GM18517 (cell line): ENCODE measurements around the gene TNNI2.

Experiments used
- ATAC-seq: cut with Tn5 transposase; IDR thresholded peaks from one replicate; pipeline ENCODE4 v1.9.1; 2021; ENCODE audit warnings: mild to moderate bottlenecking, moderate library complexity; ENCODE audit not compliant: unreplicated experiment

TNNI2 gene

DNA sequence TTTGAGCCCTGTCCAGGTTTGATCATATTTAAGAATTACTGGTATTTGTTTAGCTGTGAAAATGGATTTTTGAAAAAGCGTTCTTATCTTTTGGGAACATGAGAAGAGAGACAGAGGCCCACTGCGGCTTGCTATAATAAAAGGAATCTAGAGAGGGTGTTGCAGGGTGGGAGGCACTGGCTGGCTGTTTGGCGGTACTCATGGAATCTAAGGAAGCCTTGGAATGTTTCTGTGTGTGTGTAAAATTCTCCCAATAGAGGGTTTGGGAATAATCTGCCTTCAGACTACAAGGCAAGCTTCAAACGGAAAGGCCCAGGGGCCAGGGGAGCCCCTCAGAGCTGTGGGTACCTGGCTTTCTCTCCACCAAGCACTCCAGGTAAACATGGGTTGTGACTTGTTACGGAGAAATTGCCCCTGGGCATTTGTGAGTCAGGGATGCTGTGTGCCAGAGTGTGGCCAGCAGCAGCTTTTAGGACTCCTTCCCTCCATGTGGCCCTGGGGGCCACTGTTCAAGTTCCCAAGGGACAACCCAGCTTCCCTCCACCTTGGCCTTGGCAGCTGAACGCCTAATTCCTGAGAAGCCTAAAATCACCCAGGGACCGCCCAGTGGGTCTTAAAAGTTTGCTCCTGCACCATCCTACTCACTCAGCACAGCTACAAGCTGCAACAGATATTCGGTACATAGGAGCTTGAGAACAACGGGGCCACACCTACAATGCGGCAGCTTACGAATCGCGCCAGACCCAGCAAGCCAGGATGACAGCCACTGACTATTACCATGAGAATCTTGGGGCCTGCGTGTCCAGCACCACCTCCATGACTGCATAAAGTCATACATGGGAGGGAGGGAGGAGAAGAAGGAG is 18.1 kb upstream of the TNNI2 start:
- no peak for ATAC-seq

DNA sequence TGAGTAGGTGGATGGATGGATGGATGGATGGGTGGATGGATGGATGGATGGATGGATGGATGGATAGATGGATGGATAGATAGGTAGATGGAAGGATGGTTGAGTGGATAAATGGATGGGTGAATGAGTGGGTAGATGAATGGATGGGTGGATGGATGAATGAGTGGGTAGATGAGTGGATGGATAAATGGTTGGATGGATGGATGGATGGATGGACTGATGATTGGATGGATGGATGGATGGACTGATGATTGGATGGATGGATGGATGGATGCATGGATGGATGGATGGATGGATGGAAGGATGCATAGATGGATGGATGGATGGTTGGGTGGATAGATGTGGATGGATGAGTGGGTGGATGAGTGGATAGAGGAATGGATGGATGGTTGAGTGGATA is 17.2 kb upstream of the TNNI2 start:
- ATAC-seq = no peak

DNA sequence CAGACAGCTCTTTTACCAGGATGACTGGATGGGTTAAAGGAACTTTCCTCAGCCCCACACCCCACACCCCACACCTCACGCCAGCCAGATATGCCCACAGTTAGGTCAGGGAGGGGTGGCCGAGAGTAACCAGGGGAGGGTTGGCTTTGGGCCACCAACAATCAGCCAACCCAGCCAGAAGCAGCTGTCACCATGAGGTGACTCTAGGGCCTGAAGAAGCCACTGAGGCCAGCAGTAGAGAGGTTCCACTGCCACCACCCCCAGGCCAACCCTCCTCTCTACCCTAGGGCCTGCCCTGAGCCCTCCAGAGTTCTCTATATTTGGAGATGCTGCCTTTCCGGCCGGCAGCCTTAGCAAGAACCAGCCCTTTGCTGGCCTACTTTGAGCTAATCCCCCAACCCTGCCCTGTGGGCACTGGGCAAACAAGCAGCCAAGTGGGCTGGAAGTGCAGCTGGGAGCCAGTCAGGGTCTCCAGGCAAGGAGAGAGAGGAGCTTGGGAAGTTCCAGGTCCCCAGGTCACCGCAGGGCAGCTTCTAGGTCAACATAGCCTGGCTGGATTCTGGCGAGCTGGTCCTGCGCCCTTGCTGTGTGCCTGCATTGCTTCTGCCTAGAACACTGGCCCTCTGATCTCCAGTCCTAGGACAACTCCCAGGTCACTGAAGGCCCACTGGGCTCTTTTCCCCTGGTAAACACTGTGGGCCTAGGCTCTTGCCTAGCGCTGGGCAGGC is 16.0 kb upstream of the TNNI2 start:
- ATAC-seq = no peak

DNA sequence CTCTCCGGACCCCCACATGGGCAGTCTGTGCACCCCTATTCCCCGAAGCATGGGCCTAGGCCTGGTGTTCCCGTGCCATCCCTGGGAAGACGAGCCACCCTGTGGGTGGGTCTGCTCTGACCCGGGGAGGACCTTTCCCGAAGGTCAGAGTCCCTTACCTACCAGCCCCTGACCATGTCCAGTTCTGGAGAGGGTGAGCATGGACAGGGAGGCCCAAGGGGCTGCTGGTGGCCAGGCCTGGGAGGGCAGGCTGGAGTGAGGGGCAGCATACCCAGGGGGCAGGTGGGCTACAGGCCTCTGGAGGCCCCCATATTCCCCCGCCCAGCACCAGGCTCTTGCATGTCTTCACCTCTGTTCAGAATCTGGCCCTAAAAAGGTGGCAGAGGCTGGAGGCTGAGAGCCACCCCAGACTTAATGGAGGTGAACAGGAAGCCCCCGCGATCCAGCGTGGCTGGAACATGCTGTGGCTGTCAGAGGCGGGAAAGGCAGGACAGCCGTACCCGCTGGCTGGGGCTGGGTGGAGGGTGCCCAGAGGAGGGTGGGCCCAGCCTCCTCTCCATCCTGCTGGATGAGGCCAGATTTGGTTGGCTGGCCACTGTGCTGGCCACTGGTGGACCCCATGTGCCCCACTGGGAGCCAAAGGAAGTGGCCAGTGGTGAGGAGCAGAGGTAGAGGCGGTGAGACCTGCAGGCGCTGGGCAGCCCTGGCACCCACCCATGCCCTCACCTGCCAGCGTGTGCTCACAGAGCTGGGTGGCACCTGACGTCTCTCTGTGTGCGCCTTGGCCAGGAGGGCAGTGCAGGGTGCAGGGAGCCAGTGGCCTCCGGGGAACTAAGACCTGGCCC is 15.2 kb upstream of the TNNI2 start:
- ATAC-seq = no peak

DNA sequence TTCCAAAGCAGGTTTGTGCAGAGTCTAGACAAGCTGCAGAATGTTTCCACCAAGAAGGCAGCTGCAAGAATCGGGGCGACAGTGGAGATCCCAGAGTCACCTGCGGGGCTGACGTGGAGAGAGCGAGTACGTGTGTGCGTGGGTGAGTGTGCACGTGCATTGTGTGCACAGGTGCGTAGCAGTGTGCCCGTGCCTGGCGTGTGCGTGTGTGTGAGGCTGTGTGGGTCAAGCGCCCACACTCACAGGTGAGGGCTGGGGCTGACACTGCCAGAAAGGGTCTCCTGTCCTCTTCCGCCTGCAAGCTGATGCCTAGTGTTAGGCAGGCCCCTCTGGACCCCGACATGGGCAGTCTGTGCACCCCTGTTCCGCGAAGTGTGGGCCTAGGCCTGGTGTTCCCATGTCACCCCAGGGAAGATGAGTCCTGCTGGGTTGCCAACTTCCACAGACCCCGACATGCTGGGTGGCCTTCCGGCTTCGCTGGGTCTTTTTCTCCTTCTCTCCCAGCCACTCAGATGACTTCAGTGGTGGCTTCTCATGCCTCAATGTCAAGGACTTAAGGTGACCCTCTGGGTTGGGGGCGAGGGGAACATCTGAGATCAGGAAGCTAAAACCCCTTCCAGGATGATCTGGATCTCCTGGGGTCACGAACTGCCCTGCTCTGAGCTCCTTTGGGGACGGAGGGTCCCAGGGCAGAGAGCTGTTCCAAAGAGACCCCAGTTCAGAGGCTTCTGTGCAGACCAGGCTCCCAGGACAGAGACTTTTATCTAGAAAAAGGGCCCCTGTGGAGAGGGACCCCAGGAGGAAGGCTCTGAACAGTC is 14.4 kb upstream of the TNNI2 start:
- ATAC-seq = no peak

DNA sequence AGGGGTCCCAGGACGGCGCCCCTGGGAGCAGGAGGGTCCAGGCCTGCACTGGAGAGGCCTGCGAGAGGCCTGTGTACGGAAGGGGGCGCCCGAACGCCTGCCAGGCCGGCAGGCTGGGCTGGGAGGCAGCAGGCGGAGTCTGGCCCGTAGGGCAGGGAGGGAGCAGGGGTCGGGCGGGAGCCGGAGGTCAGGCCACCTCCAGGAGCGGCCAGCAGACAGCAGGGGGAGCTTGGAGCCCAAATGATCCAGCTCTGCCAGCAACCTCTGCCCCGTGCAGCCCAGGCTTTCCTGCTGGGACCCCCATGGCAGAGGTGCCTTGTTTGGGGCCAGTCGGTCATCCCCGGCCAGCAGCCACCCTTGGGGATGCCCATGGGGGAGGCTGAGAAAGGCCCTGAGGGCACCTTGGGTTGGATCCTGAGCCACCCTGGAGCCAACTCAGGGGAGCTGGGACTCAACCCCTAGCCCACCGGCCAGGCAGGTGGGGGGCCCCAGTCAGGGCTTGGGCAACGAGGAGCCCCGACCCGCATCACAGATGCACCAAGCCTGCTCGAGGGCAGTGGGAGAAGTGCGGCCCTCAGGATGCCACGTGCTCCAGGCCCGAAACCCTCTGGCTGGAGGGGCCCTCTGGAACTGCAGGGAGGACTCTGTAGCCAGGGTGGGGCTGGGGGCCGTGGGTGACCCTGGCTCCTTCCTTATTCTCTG is 13.6 kb upstream of the TNNI2 start:
- ATAC-seq = no peak

DNA sequence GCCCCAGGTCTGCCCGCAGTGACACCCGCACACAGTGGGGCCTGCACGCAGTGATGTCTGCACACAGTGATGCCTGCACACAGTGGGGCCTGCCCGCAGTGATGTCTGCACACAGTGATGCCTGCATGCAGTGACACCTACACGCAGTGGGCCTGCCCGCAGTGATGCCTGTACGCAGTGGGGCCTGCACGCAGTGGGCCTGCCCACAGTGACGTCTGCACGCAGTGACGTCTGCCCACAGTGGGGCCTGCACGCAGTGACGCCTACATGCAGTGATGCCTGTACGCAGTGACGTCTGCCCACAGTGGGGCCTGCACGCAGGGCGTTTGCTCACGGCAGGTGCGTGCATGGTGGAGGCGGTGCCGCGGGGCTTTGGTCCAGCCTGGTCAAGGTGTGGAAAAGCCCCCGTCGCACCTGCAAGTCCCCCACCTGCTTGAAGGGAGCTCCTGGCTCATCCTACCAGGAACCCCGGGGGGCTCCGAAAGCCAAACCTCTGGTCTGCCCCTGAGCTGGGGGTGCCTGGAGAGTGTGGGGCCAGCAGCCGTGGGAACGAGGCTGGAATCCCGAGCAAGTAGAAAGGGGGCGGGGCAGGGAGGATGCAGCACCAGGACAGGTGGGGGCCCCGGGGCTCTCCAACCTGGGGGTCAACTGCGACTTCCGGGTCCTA is 12.9 kb upstream of the TNNI2 start:
- no peak for ATAC-seq

DNA sequence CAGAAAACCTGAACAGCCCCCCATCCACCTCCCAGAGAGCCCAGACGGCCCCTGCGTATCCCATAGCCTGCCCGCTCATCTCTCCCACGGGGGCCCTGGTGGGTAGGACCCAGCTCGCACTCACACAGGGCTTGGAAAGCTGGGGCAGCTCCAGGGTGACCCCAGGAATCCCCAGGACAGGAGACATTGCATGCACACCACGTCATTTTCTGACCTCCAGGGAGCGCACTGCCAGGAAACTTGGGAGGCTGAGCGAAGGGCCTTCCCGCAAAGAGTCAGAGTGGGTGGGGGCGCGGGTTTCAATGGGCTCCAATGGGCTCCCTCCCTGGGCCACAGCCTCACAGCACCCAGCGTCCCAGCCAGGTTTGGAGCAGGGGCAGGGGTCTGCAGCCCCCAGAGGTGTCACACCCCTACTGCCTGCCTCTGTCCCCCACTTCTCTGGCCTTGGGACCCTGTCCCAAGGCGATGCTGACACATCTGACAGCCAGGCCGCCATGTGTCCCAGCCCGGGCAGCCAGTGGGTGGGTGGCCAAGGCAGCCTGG is 12.2 kb upstream of the TNNI2 start:
- no peak for ATAC-seq

DNA sequence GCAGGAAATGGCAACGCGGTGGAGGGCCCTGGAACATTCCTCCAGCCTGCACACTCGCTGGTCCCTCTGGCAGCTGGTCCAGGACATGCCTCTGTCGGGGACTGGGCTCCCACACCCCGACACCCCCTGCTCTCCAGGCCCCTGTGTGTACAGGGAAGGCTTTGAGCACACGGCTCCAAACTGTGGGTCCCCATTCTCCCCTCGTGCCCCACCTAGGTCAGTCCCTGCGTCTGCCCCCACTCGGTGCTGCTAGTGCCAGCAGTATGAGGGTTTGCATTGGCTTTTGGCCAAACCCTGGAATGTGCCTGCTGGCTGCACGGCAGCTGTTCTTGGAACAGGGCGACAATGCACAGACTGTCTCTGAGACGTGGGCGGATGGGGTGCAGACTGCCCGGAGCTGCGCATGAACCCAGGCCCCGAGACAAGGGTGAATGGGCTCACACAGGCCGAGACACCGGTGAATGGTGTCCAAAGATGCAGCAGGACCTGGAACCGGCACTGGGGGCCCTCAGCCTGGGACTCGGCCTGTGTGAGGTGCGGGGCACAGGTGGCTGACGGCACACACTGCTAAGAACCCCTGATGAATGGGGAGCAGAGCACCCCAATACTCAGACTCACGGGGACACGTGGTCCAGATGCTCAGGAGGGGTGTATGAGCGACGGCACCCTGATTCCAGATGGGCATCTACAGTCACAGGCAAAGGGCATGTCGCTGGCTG is 11.5 kb upstream of the TNNI2 start:
- ATAC-seq = no peak

DNA sequence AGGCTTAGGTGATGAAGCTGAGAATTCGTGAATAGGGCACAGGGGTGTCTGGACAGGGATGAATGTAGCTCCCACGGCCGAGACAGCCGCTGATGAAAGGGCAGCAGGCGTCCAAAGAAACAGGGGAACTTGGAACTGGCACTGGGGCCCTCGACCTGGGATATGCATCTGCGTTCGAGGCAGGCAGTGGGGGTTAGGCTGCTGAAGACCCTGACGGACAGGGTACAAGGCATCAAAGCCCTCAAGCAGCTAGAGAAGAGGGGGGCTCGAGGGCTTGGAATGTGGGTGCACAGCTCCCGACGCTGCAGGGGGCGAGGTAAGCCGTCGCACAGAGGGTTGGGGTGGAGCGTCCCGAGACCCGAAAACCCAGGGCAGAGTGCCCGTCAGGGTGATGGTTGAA is 10.8 kb upstream of the TNNI2 start:
- no peak for ATAC-seq

DNA sequence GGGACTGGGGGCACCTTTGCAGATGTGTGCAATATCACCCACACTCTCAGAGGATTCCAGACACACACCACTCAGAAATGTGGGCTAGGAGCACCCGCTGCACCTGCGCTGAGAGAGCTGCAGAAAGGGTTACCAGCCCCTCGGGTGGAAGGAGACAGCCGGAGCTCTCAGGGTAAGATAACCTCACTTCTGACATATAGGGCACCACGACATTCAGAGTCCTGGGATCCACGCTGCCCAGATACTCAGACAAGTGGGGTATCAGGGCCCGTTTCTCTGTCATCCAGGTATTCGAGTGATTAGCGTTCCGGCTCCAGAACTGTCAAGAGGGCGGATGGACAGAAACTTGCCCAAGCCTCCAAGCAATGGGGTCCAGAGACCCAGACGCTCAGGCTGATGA is 10.2 kb upstream of the TNNI2 start:
- ATAC-seq = no peak

DNA sequence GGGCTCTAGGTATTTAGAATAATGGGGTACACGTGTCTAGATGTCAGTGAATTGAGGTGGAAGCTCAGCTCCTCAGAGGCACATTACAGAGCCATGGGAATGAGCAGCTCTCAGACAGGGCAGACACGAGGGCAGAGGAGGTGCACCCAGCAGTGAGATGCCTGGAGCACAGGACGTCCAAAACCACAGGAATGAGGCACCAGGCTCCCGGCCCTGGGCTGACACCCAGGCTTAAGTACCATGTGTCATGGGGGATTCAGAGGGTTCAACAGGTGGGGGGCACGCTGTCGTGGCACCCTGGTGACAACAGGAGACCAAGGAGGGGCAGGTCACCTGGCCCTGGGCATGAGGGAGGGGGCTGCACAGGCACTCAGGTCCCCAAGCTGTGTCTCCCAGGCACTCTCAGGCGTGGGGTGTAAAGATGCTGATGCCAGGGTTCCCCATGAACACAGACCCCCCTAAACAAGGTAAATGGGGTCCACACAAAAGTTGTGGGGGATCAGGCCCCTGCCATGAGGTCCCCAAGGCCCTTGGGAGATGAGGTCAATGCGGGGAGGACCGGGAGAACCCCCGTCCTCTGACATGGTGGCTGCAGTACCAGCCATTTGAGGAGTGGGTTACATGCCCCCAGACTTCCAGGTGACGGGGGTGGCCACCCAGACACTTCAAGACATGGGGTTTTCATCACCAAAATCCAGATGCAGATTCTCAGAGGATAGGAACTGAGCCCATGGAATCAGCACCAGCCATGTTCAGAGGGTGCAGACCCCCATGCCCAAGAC is 9.6 kb upstream of the TNNI2 start:
- no peak for ATAC-seq

DNA sequence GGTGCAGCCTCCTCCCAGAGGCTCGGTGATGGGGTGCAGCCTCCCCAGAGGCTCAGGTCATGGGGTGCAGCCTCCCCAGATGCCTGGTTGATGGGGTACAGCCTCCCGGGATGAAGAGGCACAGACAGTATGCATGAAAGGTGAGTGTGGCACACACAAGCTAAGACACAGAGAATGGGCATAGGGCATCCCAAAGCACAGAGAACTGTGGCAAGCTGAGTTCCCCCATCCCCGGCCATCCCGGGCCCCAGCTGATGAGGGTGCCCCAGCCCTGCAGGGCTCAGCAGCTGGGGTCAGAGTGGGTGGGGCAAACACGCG is 8.8 kb upstream of the TNNI2 start:
- no peak for ATAC-seq

DNA sequence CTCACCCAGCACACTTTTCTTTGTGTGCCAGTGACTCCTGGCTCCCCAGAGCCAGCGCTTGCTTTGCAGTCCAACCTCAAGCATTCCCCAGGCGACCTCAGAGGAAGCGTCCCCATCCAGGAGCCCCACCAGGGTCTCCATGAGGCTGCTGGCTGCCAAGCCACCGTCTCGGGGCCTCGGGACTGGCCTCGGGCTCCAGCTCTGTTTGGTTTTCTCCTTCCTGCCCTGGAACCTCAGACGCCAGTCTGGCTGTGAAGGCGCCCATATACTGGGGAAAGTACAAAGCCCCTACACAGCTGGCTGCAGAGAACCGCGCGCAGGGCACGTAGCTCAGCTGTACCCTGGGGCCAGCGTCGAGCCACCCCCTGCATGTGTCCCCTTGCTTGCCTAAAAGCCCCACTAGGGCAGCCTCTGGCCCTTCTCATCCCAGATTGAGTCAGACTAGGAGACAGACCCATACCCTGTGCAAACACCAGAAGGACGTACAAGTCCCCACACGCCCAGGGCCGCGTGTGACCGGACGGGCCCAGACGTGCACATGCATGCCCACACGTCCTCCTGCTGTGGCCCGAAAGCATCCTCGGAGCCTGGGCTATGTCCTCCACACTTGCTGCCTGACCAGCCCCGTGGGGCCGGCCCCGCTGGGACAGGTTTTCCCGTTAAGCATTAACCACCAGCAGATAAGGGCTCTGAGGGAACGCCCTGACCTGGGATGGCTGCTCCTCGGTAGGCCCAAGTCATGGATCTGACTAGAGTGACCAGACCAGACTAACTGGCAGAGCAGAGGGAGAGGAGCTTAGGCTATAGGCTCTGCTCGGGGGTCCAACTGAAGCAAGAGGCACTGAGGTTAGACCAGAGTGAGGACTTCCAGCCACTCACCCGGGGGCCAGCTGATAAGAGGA is 8.2 kb upstream of the TNNI2 start:
- no peak for ATAC-seq

DNA sequence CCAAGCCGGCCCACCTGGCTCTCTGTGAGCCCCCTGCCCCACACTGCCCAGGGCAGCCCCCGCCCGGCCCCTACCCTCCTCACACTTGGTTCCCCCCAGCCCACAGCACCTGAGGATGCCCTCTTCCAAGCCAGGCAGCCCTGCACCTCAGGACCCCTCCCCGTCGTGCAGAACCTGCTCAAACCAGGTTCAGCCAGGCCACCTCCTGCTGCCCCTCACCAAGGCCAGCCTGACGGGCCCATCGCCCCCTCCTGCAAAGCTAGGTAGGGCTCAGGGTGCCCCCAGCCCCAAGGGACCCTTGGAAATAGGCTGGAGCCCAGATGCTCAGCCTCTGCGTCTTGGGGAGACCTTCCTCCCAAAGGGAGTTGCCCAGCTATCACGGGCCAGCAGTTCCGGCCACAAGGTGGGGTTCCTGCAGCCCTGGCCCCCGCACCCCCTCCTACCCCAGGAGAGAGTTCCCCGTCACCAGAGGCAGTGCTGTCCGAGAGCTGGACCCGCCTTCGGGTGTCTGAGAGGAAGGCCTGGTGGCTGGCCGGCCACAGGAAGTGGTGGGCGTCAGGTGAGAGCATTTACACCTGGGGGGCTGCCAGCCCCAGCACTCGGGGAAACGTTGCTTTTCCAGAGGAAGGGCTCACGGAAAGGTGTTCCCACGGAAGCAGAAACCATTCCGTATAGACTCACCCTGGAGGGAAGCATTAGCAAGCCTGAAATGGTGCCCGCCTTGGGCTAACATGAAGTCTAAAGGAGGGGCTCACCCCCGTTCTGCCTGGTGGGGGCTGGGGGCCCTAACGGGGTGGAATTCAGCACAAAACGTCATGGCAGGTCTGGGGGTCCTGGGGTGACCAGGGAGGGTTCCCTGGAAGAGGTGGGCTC is 7.2 kb upstream of the TNNI2 start:
- ATAC-seq = no peak
